ENCODE results near the gene ATXN1. TPM values are rescaled to one million over a fixed set of nuclear protein-coding genes. Genes with fewer than 3 reads are reported as not detected.

Gene ATXN1
- total and polyA plus RNA-seq, 2 experiments from 2014 or later = 4.8 to 9.1 TPM

DNA sequence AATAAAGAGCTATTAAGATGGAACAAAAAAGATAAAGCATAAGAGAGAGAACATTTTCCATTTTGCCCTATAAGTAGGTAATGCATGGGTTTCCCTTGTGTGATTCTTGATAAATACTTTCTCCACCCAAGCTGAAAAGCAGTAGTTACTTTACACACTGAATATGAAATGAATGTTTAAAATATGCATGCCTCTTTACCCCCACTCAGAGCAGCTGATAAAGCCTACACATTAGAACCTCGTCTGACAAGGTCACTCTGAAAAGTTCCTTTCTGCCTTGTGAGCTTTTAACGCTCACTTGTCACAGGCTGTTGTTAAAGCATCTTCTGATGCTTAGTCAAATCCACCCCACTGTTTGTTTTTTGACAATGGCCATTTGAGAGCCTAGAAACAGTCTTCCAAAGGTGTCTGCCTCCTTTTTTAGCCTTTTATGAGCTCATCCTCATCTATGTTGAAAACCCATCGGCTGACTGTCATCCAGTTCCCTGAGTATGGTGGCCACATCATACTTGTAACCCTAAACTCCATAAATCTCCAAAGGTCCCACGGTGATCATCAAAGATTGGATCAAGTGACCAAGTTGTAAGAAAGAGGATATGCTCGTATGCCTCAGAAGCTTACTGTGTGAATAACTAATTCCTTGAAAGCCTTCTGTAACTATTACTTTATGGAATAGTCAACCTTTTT is 102.8 kb downstream of the ATXN1 start:
- Histone ChIP-seq H3K4me2 (no peak overlapping the region), H3K27me3 (ENCODE audit: insufficient read depth) (no peaks in the 10 kb centered on the region), H3K4me1 (ENCODE audit: insufficient read depth) (peaks cover 6% of the 10 kb centered on the region; the same call in 1 of the 2 replicates), H3F3A (replicated peaks; ENCODE audit: low read depth) (no peaks in the 10 kb centered on the region), H3K27ac (ENCODE audit: low read depth) (no peak overlapping the region), H3K36me3 (ENCODE audit: insufficient read depth) (no peaks in the 10 kb centered on the region), H2AFZ (no peak overlapping the region), H4K20me1 (replicated peaks; ENCODE audit: insufficient read depth) (no peaks in the 10 kb centered on the region), H3K79me2 (replicated peaks; ENCODE audit: insufficient read depth) (no peaks in the 10 kb centered on the region), H3K4me3 (no peak overlapping the region), H3K9me2 (ENCODE audit: insufficient read depth) (no peaks in the 10 kb centered on the region)
- H3K9me3 Mint-ChIP-seq = peaks cover 12% of the 10 kb centered on the region
- peaks cover 7% of the 10 kb centered on the region; the same call in 1 of the 3 replicates for H3K36me3 Mint-ChIP-seq (ENCODE audit: low read depth)
- TF ChIP-seq POLR2AphosphoS5 (IDR thresholded peaks at IDR 0.05; ENCODE audit: low read depth) (no peak), CREB1 (CRISPR knock-in tag; IDR thresholded peaks at IDR 0.05; ENCODE audit: low read depth) (no peak), ZNF114 (CRISPR knock-in tag; IDR thresholded peaks at IDR 0.05) (no peak), JUNB (IDR thresholded peaks at IDR 0.05; ENCODE audit: unreplicated experiment) (no peak)
- TF ChIP-seq, protein P1, sequence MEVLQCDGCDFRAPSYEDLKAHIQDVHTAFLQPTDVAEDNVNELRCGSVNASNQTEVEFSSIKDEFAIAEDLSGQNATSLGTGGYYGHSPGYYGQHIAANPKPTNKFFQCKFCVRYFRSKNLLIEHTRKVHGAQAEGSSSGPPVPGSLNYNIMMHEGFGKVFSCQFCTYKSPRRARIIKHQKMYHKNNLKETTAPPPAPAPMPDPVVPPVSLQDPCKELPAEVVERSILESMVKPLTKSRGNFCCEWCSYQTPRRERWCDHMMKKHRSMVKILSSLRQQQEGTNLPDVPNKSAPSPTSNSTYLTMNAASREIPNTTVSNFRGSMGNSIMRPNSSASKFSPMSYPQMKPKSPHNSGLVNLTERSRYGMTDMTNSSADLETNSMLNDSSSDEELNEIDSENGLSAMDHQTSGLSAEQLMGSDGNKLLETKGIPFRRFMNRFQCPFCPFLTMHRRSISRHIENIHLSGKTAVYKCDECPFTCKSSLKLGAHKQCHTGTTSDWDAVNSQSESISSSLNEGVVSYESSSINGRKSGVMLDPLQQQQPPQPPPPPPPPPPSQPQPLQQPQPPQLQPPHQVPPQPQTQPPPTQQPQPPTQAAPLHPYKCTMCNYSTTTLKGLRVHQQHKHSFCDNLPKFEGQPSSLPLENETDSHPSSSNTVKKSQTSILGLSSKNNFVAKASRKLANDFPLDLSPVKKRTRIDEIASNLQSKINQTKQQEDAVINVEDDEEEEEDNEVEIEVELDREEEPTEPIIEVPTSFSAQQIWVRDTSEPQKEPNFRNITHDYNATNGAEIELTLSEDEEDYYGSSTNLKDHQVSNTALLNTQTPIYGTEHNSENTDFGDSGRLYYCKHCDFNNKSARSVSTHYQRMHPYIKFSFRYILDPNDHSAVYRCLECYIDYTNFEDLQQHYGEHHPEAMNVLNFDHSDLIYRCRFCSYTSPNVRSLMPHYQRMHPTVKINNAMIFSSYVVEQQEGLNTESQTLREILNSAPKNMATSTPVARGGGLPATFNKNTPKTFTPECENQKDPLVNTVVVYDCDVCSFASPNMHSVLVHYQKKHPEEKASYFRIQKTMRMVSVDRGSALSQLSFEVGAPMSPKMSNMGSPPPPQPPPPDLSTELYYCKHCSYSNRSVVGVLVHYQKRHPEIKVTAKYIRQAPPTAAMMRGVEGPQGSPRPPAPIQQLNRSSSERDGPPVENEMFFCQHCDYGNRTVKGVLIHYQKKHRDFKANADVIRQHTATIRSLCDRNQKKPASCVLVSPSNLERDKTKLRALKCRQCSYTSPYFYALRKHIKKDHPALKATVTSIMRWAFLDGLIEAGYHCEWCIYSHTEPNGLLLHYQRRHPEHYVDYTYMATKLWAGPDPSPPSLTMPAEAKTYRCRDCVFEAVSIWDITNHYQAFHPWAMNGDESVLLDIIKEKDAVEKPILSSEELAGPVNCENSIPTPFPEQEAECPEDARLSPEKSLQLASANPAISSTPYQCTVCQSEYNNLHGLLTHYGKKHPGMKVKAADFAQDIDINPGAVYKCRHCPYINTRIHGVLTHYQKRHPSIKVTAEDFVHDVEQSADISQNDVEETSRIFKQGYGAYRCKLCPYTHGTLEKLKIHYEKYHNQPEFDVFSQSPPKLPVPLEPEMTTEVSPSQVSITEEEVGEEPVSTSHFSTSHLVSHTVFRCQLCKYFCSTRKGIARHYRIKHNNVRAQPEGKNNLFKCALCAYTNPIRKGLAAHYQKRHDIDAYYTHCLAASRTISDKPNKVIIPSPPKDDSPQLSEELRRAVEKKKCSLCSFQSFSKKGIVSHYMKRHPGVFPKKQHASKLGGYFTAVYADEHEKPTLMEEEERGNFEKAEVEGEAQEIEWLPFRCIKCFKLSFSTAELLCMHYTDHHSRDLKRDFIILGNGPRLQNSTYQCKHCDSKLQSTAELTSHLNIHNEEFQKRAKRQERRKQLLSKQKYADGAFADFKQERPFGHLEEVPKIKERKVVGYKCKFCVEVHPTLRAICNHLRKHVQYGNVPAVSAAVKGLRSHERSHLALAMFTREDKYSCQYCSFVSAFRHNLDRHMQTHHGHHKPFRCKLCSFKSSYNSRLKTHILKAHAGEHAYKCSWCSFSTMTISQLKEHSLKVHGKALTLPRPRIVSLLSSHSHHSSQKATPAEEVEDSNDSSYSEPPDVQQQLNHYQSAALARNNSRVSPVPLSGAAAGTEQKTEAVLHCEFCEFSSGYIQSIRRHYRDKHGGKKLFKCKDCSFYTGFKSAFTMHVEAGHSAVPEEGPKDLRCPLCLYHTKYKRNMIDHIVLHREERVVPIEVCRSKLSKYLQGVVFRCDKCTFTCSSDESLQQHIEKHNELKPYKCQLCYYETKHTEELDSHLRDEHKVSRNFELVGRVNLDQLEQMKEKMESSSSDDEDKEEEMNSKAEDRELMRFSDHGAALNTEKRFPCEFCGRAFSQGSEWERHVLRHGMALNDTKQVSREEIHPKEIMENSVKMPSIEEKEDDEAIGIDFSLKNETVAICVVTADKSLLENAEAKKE (CRISPR knock-in tag; IDR thresholded peaks at IDR 0.05) = no peak
- DNase-seq (ENCODE audit: low spot score) (no peak), ATAC-seq (no peak)
- H3K27ac Mint-ChIP-seq = no peak overlapping the region
- H3K27me3 Mint-ChIP-seq (ENCODE audit: insufficient read depth, low read depth, poor library complexity) = no peaks in the 10 kb centered on the region
- H3K4me1 Mint-ChIP-seq = peaks cover 13% of the 10 kb centered on the region; the same call in 2 of the 3 replicates
- no peak overlapping the region for H3K4me3 Mint-ChIP-seq

DNA sequence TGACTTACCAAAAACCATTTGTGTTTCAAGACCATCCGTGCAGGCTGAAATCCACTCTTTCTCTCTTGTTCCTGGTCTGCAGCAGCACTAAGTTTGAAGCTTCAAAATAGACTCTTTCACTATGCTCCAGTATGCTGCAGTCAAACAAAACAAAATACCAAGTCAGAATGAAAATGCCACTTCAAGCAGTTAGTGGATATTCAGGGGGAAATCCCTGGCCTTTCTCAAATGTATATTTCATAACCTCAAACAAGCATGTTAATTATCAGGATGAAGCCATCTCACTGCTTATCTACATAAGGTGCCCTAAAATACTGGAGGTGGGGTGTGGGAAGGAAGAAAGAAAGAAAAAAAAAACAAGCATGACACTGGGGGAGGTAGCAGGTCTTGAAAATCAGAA is 103.5 kb downstream of the ATXN1 start:
- H3K9me2 ChIP-seq (ENCODE audit: insufficient read depth) = no peaks in the 10 kb centered on the region
- peaks cover 7% of the 10 kb centered on the region; the same call in 1 of the 3 replicates for H3K36me3 Mint-ChIP-seq (ENCODE audit: low read depth)
- peaks cover 6% of the 10 kb centered on the region; the same call in 1 of the 2 replicates for H3K4me1 ChIP-seq (ENCODE audit: insufficient read depth)
- no peaks in the 10 kb centered on the region for H4K20me1 ChIP-seq (replicated peaks; ENCODE audit: insufficient read depth)
- no peaks in the 10 kb centered on the region for H3K79me2 ChIP-seq (replicated peaks; ENCODE audit: insufficient read depth)
- H3K9me3 Mint-ChIP-seq = peaks cover 12% of the 10 kb centered on the region
- no peak for ATAC-seq
- H3K36me3 ChIP-seq (ENCODE audit: insufficient read depth) = no peaks in the 10 kb centered on the region
- H3K4me3 Mint-ChIP-seq = no peak overlapping the region
- no peak for DNase-seq (ENCODE audit: low spot score)
- H3K27me3 Mint-ChIP-seq (ENCODE audit: insufficient read depth, low read depth, poor library complexity) = no peaks in the 10 kb centered on the region
- H3F3A ChIP-seq (replicated peaks; ENCODE audit: low read depth) = no peaks in the 10 kb centered on the region
- H3K4me2 ChIP-seq = no peak overlapping the region
- H3K27ac Mint-ChIP-seq = no peak overlapping the region
- no peak overlapping the region for H2AFZ ChIP-seq
- no peaks in the 10 kb centered on the region for H3K27me3 ChIP-seq (ENCODE audit: insufficient read depth)
- no peak overlapping the region for H3K4me3 ChIP-seq
- H3K27ac ChIP-seq (ENCODE audit: low read depth) = no peak overlapping the region
- peaks cover 13% of the 10 kb centered on the region; the same call in 2 of the 3 replicates for H3K4me1 Mint-ChIP-seq
- no peak for TF ChIP-seq EZH2phosphoT487 (IDR thresholded peaks at IDR 0.05; ENCODE audit: unreplicated experiment)
- TF ChIP-seq ZNF331 (CRISPR knock-in tag; IDR thresholded peaks at IDR 0.05; ENCODE audit: low read depth) = no peak

All from GM23338 (cell line).